NCI-H1048 (cell line): ENCODE data around the gene CAMKK2.
"Not testable (repeated sequence)": the region's sequence is repeated elsewhere in the genome, so short reads cannot be mapped to it uniquely, and the experiment has no call there.

Source experiments
- DNase-seq: peaks from one replicate; lab custom pipeline; 2025; lab: John Stamatoyannopoulos, UW

CAMKK2 gene

GRCh38 chr12:121279071-121279375 is 17.5 kb downstream of the CAMKK2 start:
- no peak for DNase-seq

- DNase-seq = no peak
These were observed 18.1 kb downstream of the CAMKK2 start for GRCh38 chr12:121278169-121279070.

GRCh38 chr12:121277374-121277759 is 19.1 kb downstream of the CAMKK2 start:
- no peak for DNase-seq

- no peak for DNase-seq
These were observed 22.3 kb downstream of the CAMKK2 start for GRCh38 chr12:121274036-121274763.

- no peak for DNase-seq
These were observed 23.1 kb downstream of the CAMKK2 start for GRCh38 chr12:121273364-121273896.

- DNase-seq = no peak
These were observed 28.7 kb downstream of the CAMKK2 start for GRCh38 chr12:121267822-121268221.

GRCh38 chr12:121264951-121265515 is 31.5 kb downstream of the CAMKK2 start:
- DNase-seq = no peak

GRCh38 chr12:121264135-121264534 is 32.4 kb downstream of the CAMKK2 start:
- no peak for DNase-seq

- no peak for DNase-seq
These were observed 33.1 kb downstream of the CAMKK2 start for GRCh38 chr12:121263206-121263935.

GRCh38 chr12:121261398-121261797 is 35.1 kb downstream of the CAMKK2 start:
- DNase-seq = no peak

GRCh38 chr12:121260091-121260490 is 36.4 kb downstream of the CAMKK2 start:
- no peak for DNase-seq

- no peak for DNase-seq
These were observed 37.4 kb downstream of the CAMKK2 start for GRCh38 chr12:121259074-121259473.

GRCh38 chr12:121257704-121258449 is 38.6 kb downstream of the CAMKK2 start:
- DNase-seq = not testable (repeated sequence)

GRCh38 chr12:121255433-121255832 is 41.1 kb downstream of the CAMKK2 start:
- no peak for DNase-seq

GRCh38 chr12:121253638-121254335 is 42.7 kb downstream of the CAMKK2 start:
- no peak for DNase-seq

GRCh38 chr12:121252712-121253345 is 43.7 kb downstream of the CAMKK2 start:
- no peak for DNase-seq

- no peak for DNase-seq
These were observed 44.7 kb downstream of the CAMKK2 start for GRCh38 chr12:121251838-121252237.

- no peak for DNase-seq
These were observed 46.1 kb downstream of the CAMKK2 start for GRCh38 chr12:121250359-121250758.

- DNase-seq = no peak
These were observed 47.9 kb downstream of the CAMKK2 start for GRCh38 chr12:121248622-121249021.

GRCh38 chr12:121246893-121247557 is 49.5 kb downstream of the CAMKK2 start:
- DNase-seq = no peak
